Measurements from ENCODE around the gene PLAGL2.

GRCh38 chr20:32227306-32227705 lies 19.8 kb upstream of the PLAGL2 start:
- TF ChIP-seq EP300 (IDR thresholded peaks at IDR 0.05), result no peak
- no peak for TF ChIP-seq CTCF (IDR thresholded peaks at IDR 0.05)

Data from tibial nerve (tissue), 4 donors.